Activated CD4-positive, alpha-beta T cell treated with anti-CD3 and anti-CD28 coated beads, Interleukin-2, amount 50 U/mL, for 4 hours (primary cell): Measurements from ENCODE around the gene PDE10A.

Experiments
- DNase-seq, 2 experiments: peaks; one replicate each; pipeline ENCODE4 v3.0.0-alpha.2; 2020

PDE10A gene

GRCh38 chr6:165325609-165326008 is 337.4 kb downstream of the PDE10A start:
- DNase-seq = no peak

GRCh38 chr6:165321555-165322145 is 341.4 kb downstream of the PDE10A start:
- no peak for DNase-seq

GRCh38 chr6:165321150-165321549 is 341.9 kb downstream of the PDE10A start:
- no peak for DNase-seq

GRCh38 chr6:165317723-165318122 is 345.3 kb downstream of the PDE10A start:
- no peak for DNase-seq

- no peak for DNase-seq
Observed at GRCh38 chr6:165308926-165309731, 353.9 kb downstream of the PDE10A start, which contains the start of gene C6orf118. TSS of gene C6orf118 (minus strand) at chr6:165309605. CDS start at chr6:165309586, 19 bp downstream.

GRCh38 chr6:165306955-165307354 is 356.1 kb downstream of the PDE10A start:
- no peak for DNase-seq

GRCh38 chr6:165301372-165302246 is 361.4 kb downstream of the PDE10A start:
- DNase-seq = no peak

- DNase-seq = no peak
Observed at GRCh38 chr6:165300422-165300936, 362.6 kb downstream of the PDE10A start.

- no peak for DNase-seq
Observed at GRCh38 chr6:165298875-165299274, 364.2 kb downstream of the PDE10A start.

- DNase-seq = no peak
Observed at GRCh38 chr6:165298402-165298801, 364.6 kb downstream of the PDE10A start.

GRCh38 chr6:165292657-165293056 is 370.4 kb downstream of the PDE10A start:
- no peak for DNase-seq
